BJ (cell line): ENCODE data around the gene FUS. TPM values are rescaled to one million over a fixed set of nuclear protein-coding genes. Genes with fewer than 3 reads are reported as not detected.
"Not testable (repeated sequence)": the region's sequence is repeated elsewhere in the genome, so short reads cannot be mapped to it uniquely, and the experiment has no call there.

Experiments used
- CTCF ChIA-PET: fragments of 350-600 bp; formaldehyde crosslinking; extraction: SDS; loops from one replicate; lab custom pipeline; 2021; ENCODE audit warnings: antibody characterized with exemption, inconsistent platforms; lab: Yijun Ruan, JAX
- POLR2A ChIA-PET: fragments of 300-600 bp; sonication (Branson Sonifier 250); formaldehyde crosslinking; extraction: SDS; loops from one replicate; lab custom pipeline; 2021; ENCODE audit warnings: antibody characterized with exemption; lab: Charles Lee
- DNase-seq: peaks from one replicate; pipeline ENCODE4 v3.0.0-alpha.2; 2011; ENCODE audit warnings: low read depth
- H3K27me3 ChIP-seq: 2 replicates; pipeline ENCODE4 v1.6.0; 2011; ENCODE audit warnings: low read length; ENCODE audit not compliant: control insufficient read depth, insufficient read depth
- H3K36me3 ChIP-seq: 2 replicates; pipeline ENCODE4 v1.5.1; 2011; ENCODE audit warnings: low read length; ENCODE audit not compliant: control insufficient read depth, insufficient read depth
- H3K4me3 ChIP-seq: 2 replicates; pipeline ENCODE4 v1.5.1; 2011; ENCODE audit warnings: low read depth, mild to moderate bottlenecking, control low read depth, low read length
- polyA plus RNA-seq: library from polyadenylated mRNA; depleted of rRNA; stranded (reverse); fragments of >200 nt; gene quantifications from 2 replicates; pipeline ENCODE4 v1.2.3, GENCODE V29; 2011
- TF ChIP-seq, protein P1 (sequence below): IDR thresholded peaks from 2 replicates; pipeline ENCODE4 v1.5.1; 2011; ENCODE audit warnings: low read depth, mild to moderate bottlenecking, control low read depth, inconsistent platforms, low read length, moderate library complexity; ENCODE audit not compliant: insufficient read depth

Gene FUS
- polyA plus RNA-seq, 1 experiment = 109 TPM

DNA sequence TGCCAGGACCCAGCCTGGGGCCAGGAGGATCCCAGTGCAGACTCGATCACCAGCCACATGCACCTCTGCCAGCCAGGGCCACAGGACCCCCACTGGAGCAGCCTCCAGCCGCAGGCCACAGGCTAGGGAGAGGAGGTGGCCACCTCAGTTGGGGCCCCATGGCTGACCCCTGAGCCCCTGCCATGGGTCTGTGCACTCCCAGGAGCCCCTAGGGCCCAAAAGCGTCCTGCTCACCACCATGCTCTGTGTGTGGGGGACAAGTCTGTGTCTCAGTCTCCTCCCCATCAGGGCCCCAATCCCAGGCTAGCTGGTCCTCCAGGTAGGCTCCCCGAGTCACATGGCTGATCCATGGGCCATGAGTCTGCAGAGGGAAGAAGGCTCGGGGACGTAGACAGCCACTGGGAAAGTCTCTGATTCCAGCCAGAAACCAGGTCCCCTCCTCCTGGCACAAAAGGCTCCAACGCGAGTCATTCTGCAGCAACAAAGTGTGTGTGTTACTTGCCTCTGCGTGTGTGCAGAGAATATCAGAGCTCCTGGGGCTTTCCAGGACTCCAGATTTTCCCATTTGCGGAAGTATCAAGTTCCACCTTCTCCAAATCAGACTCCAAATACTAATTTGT lies 38.3 kb upstream of the FUS start:
- Histone ChIP-seq H3K36me3 (no peaks in the 10 kb centered on the region), H3K4me3 (peak overlapping the region; percentile 13), H3K27me3 (peaks cover 5% of the 10 kb centered on the region; the same call in 1 of the 2 replicates)
- TF ChIP-seq, protein P1, sequence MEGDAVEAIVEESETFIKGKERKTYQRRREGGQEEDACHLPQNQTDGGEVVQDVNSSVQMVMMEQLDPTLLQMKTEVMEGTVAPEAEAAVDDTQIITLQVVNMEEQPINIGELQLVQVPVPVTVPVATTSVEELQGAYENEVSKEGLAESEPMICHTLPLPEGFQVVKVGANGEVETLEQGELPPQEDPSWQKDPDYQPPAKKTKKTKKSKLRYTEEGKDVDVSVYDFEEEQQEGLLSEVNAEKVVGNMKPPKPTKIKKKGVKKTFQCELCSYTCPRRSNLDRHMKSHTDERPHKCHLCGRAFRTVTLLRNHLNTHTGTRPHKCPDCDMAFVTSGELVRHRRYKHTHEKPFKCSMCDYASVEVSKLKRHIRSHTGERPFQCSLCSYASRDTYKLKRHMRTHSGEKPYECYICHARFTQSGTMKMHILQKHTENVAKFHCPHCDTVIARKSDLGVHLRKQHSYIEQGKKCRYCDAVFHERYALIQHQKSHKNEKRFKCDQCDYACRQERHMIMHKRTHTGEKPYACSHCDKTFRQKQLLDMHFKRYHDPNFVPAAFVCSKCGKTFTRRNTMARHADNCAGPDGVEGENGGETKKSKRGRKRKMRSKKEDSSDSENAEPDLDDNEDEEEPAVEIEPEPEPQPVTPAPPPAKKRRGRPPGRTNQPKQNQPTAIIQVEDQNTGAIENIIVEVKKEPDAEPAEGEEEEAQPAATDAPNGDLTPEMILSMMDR = no peak
- no peak for DNase-seq
- ChIA-PET CTCF (interaction anchor here (0.6 to 2.9 kb wide), 36 partner anchors 8 to 319 kb away, joined by 3 to 33 read pairs (median 5); partner anchors contain the start of genes BCKDK, COX6A2, FUS and HSD3B7), POLR2A (interaction anchor here (0.6 to 2.1 kb wide), 7 partner anchors 15 to 571 kb away, joined by 3 to 20 read pairs (median 12); partner anchors contain the start of genes FUS, HSD3B7 and KAT8)

DNA sequence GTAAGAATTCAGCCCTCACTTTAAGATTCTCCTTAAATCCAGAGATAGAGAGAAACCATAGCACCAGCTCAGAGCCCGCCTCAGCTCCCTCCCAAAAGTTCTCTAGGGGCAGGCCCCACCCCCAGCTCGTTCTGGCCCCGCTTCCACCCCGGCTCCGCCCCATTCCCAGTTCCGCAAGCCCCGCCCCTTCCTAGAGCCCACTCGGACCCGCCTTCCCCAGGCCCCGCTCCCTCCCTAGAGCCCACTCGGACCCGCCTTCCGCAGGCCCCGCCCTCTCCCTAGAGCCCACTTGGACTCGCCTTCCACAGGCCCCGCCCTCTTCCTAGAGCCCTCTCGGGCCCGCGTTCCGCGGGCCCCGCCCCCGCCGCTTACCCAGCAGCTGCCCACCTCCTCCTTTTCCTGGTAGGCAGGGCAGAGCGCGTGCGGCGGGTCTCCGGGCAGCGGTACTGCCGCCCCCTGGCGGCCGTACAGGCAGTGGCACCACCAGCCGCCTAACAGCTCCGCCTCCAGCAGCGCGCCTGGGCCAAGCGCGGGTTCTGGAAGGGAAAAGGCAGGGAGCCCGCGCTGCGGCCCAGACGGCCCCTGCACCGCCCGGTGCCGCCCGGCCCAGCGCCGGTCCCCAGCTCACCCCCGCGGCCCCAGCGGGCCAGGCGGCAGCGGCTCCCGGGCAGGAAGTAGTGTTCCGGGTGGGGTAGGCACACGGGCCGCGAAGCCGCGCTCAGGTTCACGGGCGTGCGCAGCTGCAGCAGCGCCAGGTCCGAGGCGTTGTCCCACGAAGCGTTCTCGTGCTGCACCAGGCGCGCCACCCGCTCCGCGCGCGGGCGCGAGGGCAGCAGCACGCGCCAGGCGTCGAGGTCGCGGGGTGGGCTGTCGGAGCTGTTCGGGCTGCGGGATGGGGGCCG lies 37.6 kb upstream of the FUS start:
- ChIA-PET CTCF (interaction anchor here (0.6 to 2.9 kb wide), 40 partner anchors 9 to 318 kb away, joined by 3 to 33 read pairs (median 5); partner anchors contain the start of genes BCKDK, COX6A2, FUS and HSD3B7), POLR2A (interaction anchor here (0.6 to 2.1 kb wide), 8 partner anchors 14 to 570 kb away, joined by 3 to 20 read pairs (median 10); partner anchors contain the start of genes FUS, HSD3B7 and KAT8)
- peak; percentile 90 for DNase-seq
- Histone ChIP-seq H3K4me3 (peak overlapping the region; percentile 35), H3K36me3 (no peaks in the 10 kb centered on the region), H3K27me3 (peaks cover 9% of the 10 kb centered on the region)
- TF ChIP-seq, protein P1 = peak; percentile 96

DNA sequence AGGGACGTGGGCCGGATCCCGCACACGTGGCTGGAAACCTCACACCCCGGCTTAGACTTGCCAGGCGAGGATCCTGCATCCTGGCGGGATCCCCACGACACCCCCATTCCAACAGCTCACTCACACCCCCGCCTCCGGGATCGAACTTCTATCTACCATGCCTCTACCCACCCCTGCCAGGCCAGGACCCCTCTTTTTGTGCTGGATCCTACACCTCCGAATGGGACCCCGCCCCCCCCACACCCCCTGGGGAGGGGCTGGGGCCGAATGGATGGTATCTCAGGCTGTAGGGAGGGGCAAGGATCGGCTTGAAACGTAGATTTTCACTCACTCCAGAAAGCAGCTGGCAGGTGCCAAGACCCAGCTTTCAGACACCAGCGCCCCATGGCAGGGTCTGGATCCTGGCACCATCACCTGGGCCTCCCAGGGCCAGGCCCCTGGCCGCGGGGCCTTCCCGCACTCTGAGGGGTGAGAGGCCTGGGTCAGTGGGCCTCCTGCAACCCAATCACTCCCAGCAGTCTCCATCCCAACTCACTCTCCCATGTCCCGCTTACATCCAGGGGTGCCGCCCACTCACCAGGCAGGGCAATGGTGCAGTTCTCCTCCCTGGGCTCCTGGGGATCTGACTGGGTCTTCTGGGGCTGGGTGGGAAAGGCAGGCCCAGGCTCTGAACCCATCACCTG lies 36.8 kb upstream of the FUS start:
- TF ChIP-seq, protein P1 = no peak
- H3K27me3 ChIP-seq = peaks cover 15% of the 10 kb centered on the region
- H3K4me3 ChIP-seq = peak overlapping the region; percentile 35; the same call in 1 of the 2 replicates
- H3K36me3 ChIP-seq = no peaks in the 10 kb centered on the region
- POLR2A ChIA-PET = interaction anchor here (0.8 to 2.1 kb wide), 3 partner anchors 26 to 51 kb away, joined by 3 to 20 read pairs (median 19); partner anchors contain the start of genes FUS and KAT8
- DNase-seq = no peak
- CTCF ChIA-PET = interaction anchor here (0.6 to 2.9 kb wide), 33 partner anchors 9 to 318 kb away, joined by 3 to 33 read pairs (median 6); partner anchors contain the start of genes BCKDK, FUS, HSD3B7 and KAT8

DNA sequence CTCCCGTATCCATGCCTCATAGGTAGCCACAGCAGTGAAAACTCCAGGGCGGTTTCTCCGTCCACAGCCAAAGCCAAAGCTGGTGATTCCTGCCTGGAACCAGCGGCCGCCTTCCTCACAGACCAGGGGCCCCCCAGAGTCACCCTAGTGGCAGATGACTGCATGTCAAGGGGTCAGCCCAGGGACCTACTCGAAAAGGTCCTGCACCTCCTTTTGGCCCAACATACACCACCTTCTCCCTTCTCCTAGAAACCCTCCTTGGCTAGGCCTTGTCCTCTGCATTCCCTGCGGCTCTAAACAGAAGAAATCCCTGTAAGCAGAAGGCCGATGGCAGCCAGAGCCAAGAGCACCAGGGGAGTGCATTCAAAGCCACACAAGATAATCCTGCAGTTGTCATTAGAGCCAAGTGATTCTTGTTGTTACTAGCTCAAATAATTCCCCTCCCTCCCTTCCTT lies 36.2 kb upstream of the FUS start:
- Histone ChIP-seq H3K4me3 (no peak overlapping the region), H3K27me3 (peaks cover 15% of the 10 kb centered on the region), H3K36me3 (no peaks in the 10 kb centered on the region)
- POLR2A ChIA-PET = no interaction called here
- no peak for DNase-seq
- CTCF ChIA-PET = interaction anchor here (1.1 to 2.9 kb wide), 6 partner anchors 12 to 299 kb away, joined by 3 to 29 read pairs (median 12); partner anchors contain the start of genes HSD3B7 and ZNF843
- TF ChIP-seq, protein P1 = no peak

DNA sequence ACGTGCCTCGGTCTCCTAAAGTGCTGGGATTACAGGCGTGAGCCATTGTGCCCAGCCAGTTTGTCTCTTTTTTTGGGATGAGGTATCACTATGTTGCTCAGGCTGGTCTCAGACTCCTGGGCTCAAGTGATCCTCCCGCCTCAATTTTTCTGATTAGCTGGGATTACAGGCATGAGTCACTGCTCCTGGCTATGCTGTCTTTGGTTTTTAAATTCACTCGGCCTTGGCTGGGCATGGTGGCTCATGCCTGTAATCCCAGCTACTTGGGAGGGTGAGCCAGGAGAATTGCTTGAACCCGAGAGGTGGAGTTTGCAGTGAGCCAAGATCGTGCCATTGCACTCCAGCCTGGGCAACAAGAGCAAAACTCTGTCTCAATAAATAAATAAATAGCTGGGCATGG lies 35.5 kb upstream of the FUS start:
- H3K36me3 ChIP-seq, H3K4me3 ChIP-seq, POLR2A ChIA-PET, DNase-seq: not testable (repeated sequence)
- H3K27me3 ChIP-seq = peaks cover 18% of the 10 kb centered on the region
- CTCF ChIA-PET = interaction anchor here (1.1 to 2.9 kb wide), 4 partner anchors 13 to 298 kb away, joined by 3 to 29 read pairs (median 4); partner anchors contain the start of genes HSD3B7 and ZNF843
